Endothelial cell of umbilical vein (primary cell): ENCODE data around the gene ANKH.

Experiments
- CTCF ChIP-seq, 2 donors: IDR thresholded peaks; 1 replicate in 1 of 2; 2 replicates in 1 of 2; pipeline ENCODE4 v1.5.1; 2011; ENCODE audit warnings: low read length in 2 of 2, mild to moderate bottlenecking in 2 of 2, moderate library complexity in 2 of 2, control low read depth in 1 of 2, inconsistent platforms in 1 of 2, low read depth in 1 of 2; ENCODE audit not compliant: insufficient read depth in 1 of 2; ENCODE audit errors: extremely low read depth in 1 of 2
- GATA2 ChIP-seq: IDR thresholded peaks from 2 replicates; pipeline ENCODE4 v1.7.0; 2011; ENCODE audit warnings: low read depth, mild to moderate bottlenecking, moderate library complexity, mixed read lengths, low read length; ENCODE audit not compliant: insufficient read length, insufficient read depth
- POLR2A ChIP-seq: IDR thresholded peaks from 2 replicates; pipeline ENCODE4 v1.6.1; 2012; ENCODE audit warnings: low read depth, mild to moderate bottlenecking, control low read depth, low read length

DNA sequence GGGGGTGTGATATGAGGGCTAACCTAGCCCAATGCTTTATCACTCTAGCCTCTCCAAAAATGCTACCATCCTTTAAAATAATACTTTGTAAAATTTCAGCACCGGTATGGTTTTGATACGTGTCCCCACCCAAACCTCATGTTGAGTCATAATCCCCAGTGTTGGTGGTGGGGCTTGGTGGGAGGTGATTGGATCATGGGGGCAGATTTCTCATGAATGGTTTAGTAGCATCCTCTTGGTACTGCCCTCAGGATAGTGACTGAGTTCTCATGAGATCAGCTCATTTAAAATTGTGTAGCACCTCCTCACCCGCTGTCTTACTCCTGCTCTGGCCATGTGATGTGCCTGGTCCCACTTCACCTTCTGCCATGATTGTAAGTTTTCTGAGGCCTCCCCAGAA lies 35.0 kb upstream of the ANKH start:
- TF ChIP-seq CTCF (IDR thresholded peaks at IDR 0.05; ENCODE audit: extremely low read depth in 1 of 2, insufficient read depth in 1 of 2, low read depth in 1 of 2, low read length in 2 of 2) (no peak), GATA2 (no peak), POLR2A (no peak)
